Prostate gland (tissue), 2 donors: Measurements from ENCODE around the gene ACOX3. TPM values are rescaled to one million over a fixed set of nuclear protein-coding genes. Genes with fewer than 3 reads are reported as not detected.

ENCODE experiments used
- DNase-seq: peaks from one replicate; pipeline ENCODE4 v3.0.0-alpha.2; 2019; ENCODE audit warnings: low spot score
- H3K27ac ChIP-seq, 2 donors: fragments of 200-600 bp; sonication (generic); 2 replicates each; pipeline ENCODE4 v1.5.1; 2017 to 2019
- H3K27me3 ChIP-seq: fragments of 200-600 bp; sonication (generic); replicated peaks from 2 replicates; pipeline ENCODE4 v1.5.1; 2019; ENCODE audit not compliant: insufficient read depth
- H3K36me3 ChIP-seq, 2 donors: fragments of 200-600 bp; sonication (generic); 1 replicate in 1 of 2; 2 replicates in 1 of 2; pipeline versions ENCODE4 v1.5.1 to v1.8.1; 2017 to 2019
- H3K4me1 ChIP-seq: fragments of 200-600 bp; sonication (generic); replicated peaks from 2 replicates; pipeline ENCODE4 v1.5.1; 2019
- H3K4me3 ChIP-seq, 2 donors: fragments of 200-600 bp; sonication (generic); 2 replicates each; pipeline ENCODE4 v1.5.1; 2017 to 2019
- H3K9me3 ChIP-seq: fragments of 200-600 bp; sonication (generic); 2 replicates; pipeline ENCODE4 v1.5.1; 2017
- POLR2A ChIP-seq: fragments of 450-650 bp; IDR thresholded peaks from one replicate; pipeline ENCODE4 v1.6.1; 2016; ENCODE audit warnings: antibody characterized with exemption, mild to moderate bottlenecking
- POLR2AphosphoS5 ChIP-seq: sonication (generic); formaldehyde crosslinking; IDR thresholded peaks from one replicate; pipeline ENCODE4 v1.6.1; 2017; ENCODE audit warnings: antibody characterized with exemption
- WGBS: methylation state at CpG from one replicate; pipeline ENCODE4 v1.1.5; 2018; 5-methylcytosine and 5-hydroxymethylcytosine counted together
- intact Hi-C: fragments of 100-400 bp; cut with DNase I; formaldehyde crosslinking; loops from one replicate; pipeline ENCODE4 v1.14.2; 2022
- total RNA-seq, 2 donors: library from RNA; depleted of rRNA; stranded (reverse); fragments of >200 nt; gene quantifications; one replicate each; pipeline ENCODE4 v1.1.0, GENCODE V29; 2016
- TF ChIP-seq, protein P1 (sequence below), 4 experiments: fragments of 200-600 bp in 2 of 4; fragments of 450-650 bp in 2 of 4; sonication (generic) in 2 of 4; IDR thresholded peaks; 1 replicate in 3 of 4; 2 replicates in 1 of 4; pipeline ENCODE4 v1.5.1; 2016 to 2019; ENCODE audit warnings: antibody characterized with exemption in 4 of 4, mild to moderate bottlenecking in 2 of 4, moderate library complexity in 2 of 4

ACOX3 gene
- total RNA-seq, 2 donors from 2014 or later, result 65.7 to 75.4 TPM

DNA sequence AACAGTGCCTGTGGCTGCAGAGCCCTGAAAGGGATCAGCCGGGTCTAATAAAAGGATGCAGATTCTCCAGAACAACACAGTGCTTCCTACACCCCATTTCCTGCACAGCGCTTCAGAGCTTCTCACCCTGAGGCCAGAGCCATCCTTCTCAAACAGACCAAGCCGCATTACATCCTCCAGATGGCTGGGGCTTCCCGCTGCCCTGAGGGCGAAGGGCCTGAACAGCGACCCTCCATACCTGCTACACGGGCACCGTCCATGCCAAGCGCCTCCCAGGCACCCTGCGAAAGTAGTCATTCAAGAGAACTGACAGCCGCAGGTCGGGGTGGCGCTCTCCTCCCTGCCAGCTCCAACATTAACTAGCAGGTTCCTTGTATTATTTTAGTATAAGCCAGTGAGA, 36.5 kb downstream of the ACOX3 start:
- no peak overlapping the region for H3K27ac ChIP-seq
- no peak overlapping the region for H3K4me3 ChIP-seq
- H3K27me3 ChIP-seq, result no peaks in the 10 kb centered on the region
- TF ChIP-seq POLR2A (no peak), POLR2AphosphoS5 (no peak)
- TF ChIP-seq, protein P1, sequence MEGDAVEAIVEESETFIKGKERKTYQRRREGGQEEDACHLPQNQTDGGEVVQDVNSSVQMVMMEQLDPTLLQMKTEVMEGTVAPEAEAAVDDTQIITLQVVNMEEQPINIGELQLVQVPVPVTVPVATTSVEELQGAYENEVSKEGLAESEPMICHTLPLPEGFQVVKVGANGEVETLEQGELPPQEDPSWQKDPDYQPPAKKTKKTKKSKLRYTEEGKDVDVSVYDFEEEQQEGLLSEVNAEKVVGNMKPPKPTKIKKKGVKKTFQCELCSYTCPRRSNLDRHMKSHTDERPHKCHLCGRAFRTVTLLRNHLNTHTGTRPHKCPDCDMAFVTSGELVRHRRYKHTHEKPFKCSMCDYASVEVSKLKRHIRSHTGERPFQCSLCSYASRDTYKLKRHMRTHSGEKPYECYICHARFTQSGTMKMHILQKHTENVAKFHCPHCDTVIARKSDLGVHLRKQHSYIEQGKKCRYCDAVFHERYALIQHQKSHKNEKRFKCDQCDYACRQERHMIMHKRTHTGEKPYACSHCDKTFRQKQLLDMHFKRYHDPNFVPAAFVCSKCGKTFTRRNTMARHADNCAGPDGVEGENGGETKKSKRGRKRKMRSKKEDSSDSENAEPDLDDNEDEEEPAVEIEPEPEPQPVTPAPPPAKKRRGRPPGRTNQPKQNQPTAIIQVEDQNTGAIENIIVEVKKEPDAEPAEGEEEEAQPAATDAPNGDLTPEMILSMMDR (IDR thresholded peaks at IDR 0.05), result no peak
- H3K36me3 ChIP-seq, result peaks cover 0 to 15% of the 10 kb centered on the region in 2 donors
- 84% methylated on average over 13 of the region's 13 CpGs for WGBS
- no peak for DNase-seq
- intact Hi-C loops, result loop anchor here (1.0 to 10.0 kb wide), 3 partner anchors 135 to 229 kb away; partner anchors contain the start of gene HTRA3
- H3K4me1 ChIP-seq, result peaks cover 3% of the 10 kb centered on the region
- H3K9me3 ChIP-seq, result no peaks in the 10 kb centered on the region

DNA sequence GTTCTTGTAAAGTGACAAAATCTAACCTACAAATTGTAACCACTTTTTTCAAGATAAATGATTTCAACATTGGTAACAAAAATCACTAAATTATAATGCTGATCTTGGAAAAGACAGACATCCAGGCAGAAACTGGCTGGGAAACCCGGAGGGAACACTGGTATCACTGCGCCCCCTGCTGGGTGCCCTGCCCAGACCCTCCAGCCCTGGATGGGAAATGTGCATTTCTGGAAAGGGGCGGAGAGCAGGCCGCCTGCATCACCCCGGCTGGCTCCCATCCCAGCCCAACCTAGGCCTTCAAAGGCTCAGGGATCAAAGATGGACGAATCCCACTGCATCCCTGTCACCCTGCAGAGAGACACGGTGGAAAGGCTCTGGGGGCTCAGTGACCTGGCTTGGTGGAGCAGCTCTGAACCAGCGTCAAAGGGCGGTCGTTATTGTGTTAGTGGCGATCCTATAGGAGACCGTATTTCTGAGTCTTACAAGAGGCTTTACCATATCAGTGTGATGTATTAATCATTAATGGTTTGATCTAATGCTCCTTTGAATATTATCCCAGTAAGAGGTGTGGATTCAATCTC, 37.3 kb downstream of the ACOX3 start:
- H3K9me3 ChIP-seq, result no peaks in the 10 kb centered on the region
- 45% methylated on average over 12 of the region's 12 CpGs for WGBS
- peak overlapping the region; percentile 18 to 21 for H3K27ac ChIP-seq
- intact Hi-C loops, result loop anchor here (1.0 to 10.0 kb wide), 3 partner anchors 134 to 228 kb away; partner anchors contain the start of gene HTRA3
- H3K36me3 ChIP-seq, result peaks cover 0 to 18% of the 10 kb centered on the region in 2 donors
- TF ChIP-seq, protein P1 (IDR thresholded peaks at IDR 0.05), result peak; percentile 80 to 96 (median 93)
- no peak for TF ChIP-seq POLR2A
- TF ChIP-seq POLR2AphosphoS5, result peak; percentile 61
- DNase-seq, result peak; percentile 73
- no peaks in the 10 kb centered on the region for H3K27me3 ChIP-seq
- H3K4me1 ChIP-seq, result peaks cover 3% of the 10 kb centered on the region
- H3K4me3 ChIP-seq, result no peak overlapping the region

DNA sequence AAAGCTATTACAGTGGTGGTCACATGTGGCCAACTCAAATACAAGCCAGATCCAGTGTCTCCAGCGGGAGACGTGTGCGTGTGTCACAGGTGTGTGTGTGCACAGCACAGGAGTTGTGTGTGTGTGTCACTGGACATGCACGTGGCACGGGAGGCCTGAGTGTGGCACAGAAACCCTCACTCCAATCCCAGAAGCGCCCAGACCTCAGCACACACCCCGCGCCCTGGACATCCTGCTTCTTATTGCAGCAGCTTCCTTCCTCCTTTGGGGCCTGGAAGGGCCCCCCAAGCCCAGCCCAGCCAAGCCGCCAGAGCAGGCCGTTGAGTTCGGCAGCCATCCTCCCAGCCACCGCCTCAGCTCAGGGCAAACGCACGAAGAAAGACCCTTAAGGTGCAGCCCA, 37.9 kb downstream of the ACOX3 start:
- Histone ChIP-seq H3K36me3 (peaks cover 0 to 18% of the 10 kb centered on the region in 2 donors), H3K4me1 (peaks cover 3% of the 10 kb centered on the region), H3K4me3 (no peak overlapping the region), H3K9me3 (no peaks in the 10 kb centered on the region), H3K27me3 (no peaks in the 10 kb centered on the region), H3K27ac (peak overlapping the region; percentile 18 to 21)
- intact Hi-C loops, result loop anchor here (1.0 to 10.0 kb wide), 3 partner anchors 134 to 228 kb away; partner anchors contain the start of gene HTRA3
- no peak for TF ChIP-seq POLR2AphosphoS5
- TF ChIP-seq, protein P1 (IDR thresholded peaks at IDR 0.05), result no peak
- TF ChIP-seq POLR2A, result no peak
- 70% methylated on average over 14 of the region's 14 CpGs for WGBS
- DNase-seq, result no peak

DNA sequence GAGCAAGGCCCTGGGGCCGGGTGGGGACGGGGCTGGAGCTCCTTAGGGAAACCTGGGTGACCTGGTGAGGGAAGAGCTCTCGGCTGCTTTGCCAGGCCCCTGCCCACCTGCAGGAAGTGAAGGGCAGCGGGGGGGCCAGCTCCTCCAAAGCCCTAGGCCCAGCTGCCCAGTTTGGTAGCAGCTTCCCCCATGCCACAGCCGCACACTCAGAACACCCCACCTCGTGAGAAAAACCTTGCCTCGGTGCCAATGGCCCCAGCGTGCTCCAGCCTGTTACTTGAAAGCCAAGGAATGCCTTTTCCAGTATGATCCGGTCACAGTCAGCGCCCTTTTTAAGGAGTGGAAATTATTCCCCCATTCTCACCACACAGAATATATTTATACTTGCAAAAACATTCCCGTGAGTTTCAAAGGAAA, 38.3 kb downstream of the ACOX3 start:
- DNase-seq, result peak; percentile 41
- Histone ChIP-seq H3K4me3 (no peak overlapping the region), H3K27me3 (no peaks in the 10 kb centered on the region), H3K4me1 (peaks cover 3% of the 10 kb centered on the region), H3K27ac (peak overlapping the region; percentile 21 to 26), H3K36me3 (peaks cover 0 to 18% of the 10 kb centered on the region in 2 donors), H3K9me3 (no peaks in the 10 kb centered on the region)
- 33% methylated on average over 11 of the region's 11 CpGs for WGBS
- TF ChIP-seq POLR2A (no peak), POLR2AphosphoS5 (peak; percentile 63)
- TF ChIP-seq, protein P1 (IDR thresholded peaks at IDR 0.05), result no peak
- intact Hi-C loops, result loop anchor here (2.0 to 10.0 kb wide), 2 partner anchors 133 to 227 kb away; partner anchors contain the start of gene HTRA3

DNA sequence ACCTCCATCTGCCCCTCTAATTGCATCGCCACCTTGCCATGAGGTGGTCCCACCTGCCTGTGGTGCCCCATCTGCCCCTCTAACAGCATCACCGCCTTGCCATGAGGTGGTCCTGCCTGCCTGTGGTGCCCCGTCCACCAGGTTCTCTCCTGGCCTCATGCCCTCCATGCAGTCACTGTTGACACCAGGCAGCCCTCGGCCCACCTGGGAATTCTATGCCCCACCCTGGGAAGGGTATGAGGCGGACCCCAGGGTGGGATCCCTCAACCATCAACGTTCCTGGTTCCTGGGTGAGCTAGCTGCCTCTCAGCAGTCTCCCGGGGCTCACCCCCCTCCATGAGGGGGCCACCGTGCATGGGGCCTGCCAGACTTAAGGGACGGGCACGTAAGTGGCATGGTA, 38.9 kb downstream of the ACOX3 start:
- Histone ChIP-seq H3K27me3 (no peaks in the 10 kb centered on the region), H3K36me3 (peaks cover 0 to 18% of the 10 kb centered on the region in 2 donors), H3K9me3 (no peaks in the 10 kb centered on the region), H3K4me3 (no peak overlapping the region), H3K27ac (peak overlapping the region; percentile 21 to 26), H3K4me1 (peaks cover 3% of the 10 kb centered on the region)
- intact Hi-C loops, result loop anchor here (2.0 to 10.0 kb wide), 2 partner anchors 133 to 227 kb away; partner anchors contain the start of gene HTRA3
- no peak for DNase-seq
- 85% methylated on average over 10 of the region's 10 CpGs for WGBS
- no peak for TF ChIP-seq POLR2A
- no peak for TF ChIP-seq POLR2AphosphoS5
- TF ChIP-seq, protein P1 (IDR thresholded peaks at IDR 0.05), result no peak
